ENCODE results near the gene TMEM239.

GRCh38 chr20:2773812-2774211 lies 42.4 kb upstream of the TMEM239 start:
- TF ChIP-seq POLR2A (IDR thresholded peaks at IDR 0.05; ENCODE audit: low read depth) (no peak), CTCF (IDR thresholded peaks at IDR 0.05) (no peak), POLR2AphosphoS5 (IDR thresholded peaks at IDR 0.05) (no peak), EP300 (IDR thresholded peaks at IDR 0.05) (no peak)

All from esophagus muscularis mucosa (tissue), 4 donors.